Measurements from ENCODE around the gene IDH3G.

Gene IDH3G

GRCh38 chrX:153807976-153808375 is 13.8 kb upstream of the IDH3G start:
- H3K36me3 ChIP-seq (replicated peaks): no peaks in the 10 kb centered on the region
- no peak overlapping the region for H3K4me3 ChIP-seq (ENCODE audit: low read depth, low read length)
- no peak for TF ChIP-seq CTCF (IDR thresholded peaks at IDR 0.05; ENCODE audit: low read depth, low read length, missing control alignments)
- DNase-seq: no peak
- H3K27ac ChIP-seq: no peak overlapping the region
- H3K27me3 ChIP-seq (replicated peaks): no peaks in the 10 kb centered on the region
- in situ Hi-C loops (cut with HindIII; ENCODE audit: low pct_ligation_motif_present, low sequenced_read_pairs): no loop called here

- in situ Hi-C loops (cut with HindIII; ENCODE audit: low pct_ligation_motif_present, low sequenced_read_pairs): no loop called here
- Histone ChIP-seq H3K27me3 (replicated peaks) (no peaks in the 10 kb centered on the region), H3K36me3 (replicated peaks) (no peaks in the 10 kb centered on the region), H3K27ac (no peak overlapping the region), H3K4me3 (ENCODE audit: low read depth, low read length) (no peak overlapping the region)
- DNase-seq: no peak
- no peak for TF ChIP-seq CTCF (IDR thresholded peaks at IDR 0.05; ENCODE audit: low read depth, low read length, missing control alignments)
Measured at GRCh38 chrX:153806999-153807575, 12.9 kb upstream of the IDH3G start.

- H3K27ac ChIP-seq: no peak overlapping the region
- H3K4me3 ChIP-seq (ENCODE audit: low read depth, low read length): no peak overlapping the region
- no peak for DNase-seq
- no peak for TF ChIP-seq CTCF (IDR thresholded peaks at IDR 0.05; ENCODE audit: low read depth, low read length, missing control alignments)
- in situ Hi-C loops (cut with HindIII; ENCODE audit: low pct_ligation_motif_present, low sequenced_read_pairs): no loop called here
- H3K27me3 ChIP-seq (replicated peaks): no peaks in the 10 kb centered on the region
- no peaks in the 10 kb centered on the region for H3K36me3 ChIP-seq (replicated peaks)
Measured at GRCh38 chrX:153805436-153805835, 11.3 kb upstream of the IDH3G start.

- Histone ChIP-seq H3K27me3 (replicated peaks) (no peaks in the 10 kb centered on the region), H3K4me3 (ENCODE audit: low read depth, low read length) (no peak overlapping the region), H3K36me3 (replicated peaks) (no peaks in the 10 kb centered on the region), H3K27ac (no peak overlapping the region)
- in situ Hi-C loops (cut with HindIII; ENCODE audit: low pct_ligation_motif_present, low sequenced_read_pairs): no loop called here
- no peak for DNase-seq
- no peak for TF ChIP-seq CTCF (IDR thresholded peaks at IDR 0.05; ENCODE audit: low read depth, low read length, missing control alignments)
Measured at GRCh38 chrX:153804621-153805020, 10.4 kb upstream of the IDH3G start.

GRCh38 chrX:153804100-153804595 is 10.0 kb upstream of the IDH3G start:
- TF ChIP-seq CTCF (IDR thresholded peaks at IDR 0.05; ENCODE audit: low read depth, low read length, missing control alignments): no peak
- H3K4me3 ChIP-seq (ENCODE audit: low read depth, low read length): no peak overlapping the region
- DNase-seq: no peak
- no peaks in the 10 kb centered on the region for H3K27me3 ChIP-seq (replicated peaks)
- no peaks in the 10 kb centered on the region for H3K36me3 ChIP-seq (replicated peaks)
- in situ Hi-C loops (cut with HindIII; ENCODE audit: low pct_ligation_motif_present, low sequenced_read_pairs): no loop called here
- no peak overlapping the region for H3K27ac ChIP-seq

Data from brain microvascular endothelial cell (primary cell).